Measurements from ENCODE around the gene CACNA2D3.

Gene CACNA2D3

DNA sequence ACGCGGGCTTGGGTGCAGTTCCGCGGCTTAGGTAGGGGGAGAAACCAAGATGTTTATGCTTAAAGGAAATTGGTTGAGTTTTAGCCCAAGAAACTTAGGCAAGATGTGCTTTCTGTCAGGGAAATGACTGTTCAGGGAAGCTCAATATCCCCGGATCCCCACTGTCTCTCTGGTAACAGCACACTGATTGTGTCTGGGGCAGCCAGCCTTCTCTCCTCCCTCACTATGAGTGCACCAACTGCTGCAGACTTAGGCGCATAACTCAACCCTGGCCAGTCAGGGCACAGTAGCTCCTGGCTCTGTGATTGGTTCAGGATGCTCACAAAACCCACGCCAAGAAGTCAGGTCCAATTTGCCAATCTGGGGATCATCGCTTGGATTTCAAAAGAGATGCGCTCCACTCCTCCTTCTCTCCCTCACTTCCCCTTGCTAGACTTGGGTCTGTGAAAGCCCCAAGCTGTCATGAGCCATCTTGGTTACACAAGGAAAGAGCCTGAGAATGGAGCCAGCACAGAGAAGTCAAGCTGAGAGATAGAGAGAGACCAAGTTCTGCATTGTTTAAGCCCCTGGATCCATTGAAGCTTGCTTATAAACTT, 42.5 kb upstream of the CACNA2D3 start:
- Histone ChIP-seq H4K20me1 (ENCODE audit: low read depth, low read length) (no peaks in the 10 kb centered on the region), H2AFZ (ENCODE audit: low read depth, low read length, severe bottlenecking) (no peak overlapping the region), H3K36me3 (ENCODE audit: low read length) (no peaks in the 10 kb centered on the region), H3K4me3 (ENCODE audit: insufficient read depth, low read length, poor library complexity, severe bottlenecking) (no peak overlapping the region), H3K27ac (ENCODE audit: low read depth, low read length) (no peak overlapping the region), H3K4me2 (ENCODE audit: low read depth, low read length, poor library complexity, severe bottlenecking) (no peak overlapping the region), H3K9me2 (replicated peaks; ENCODE audit: insufficient read depth, low read length) (no peaks in the 10 kb centered on the region), H3K9ac (ENCODE audit: low read length) (no peak overlapping the region), H3K27me3 (ENCODE audit: low read length) (no peaks in the 10 kb centered on the region), H3K79me2 (ENCODE audit: insufficient read depth, low read length) (no peaks in the 10 kb centered on the region), H3F3A (ENCODE audit: insufficient read depth) (no peaks in the 10 kb centered on the region), H3K9me3 (ENCODE audit: insufficient read depth, low read length) (no peaks in the 10 kb centered on the region)
- TF ChIP-seq, protein P1, sequence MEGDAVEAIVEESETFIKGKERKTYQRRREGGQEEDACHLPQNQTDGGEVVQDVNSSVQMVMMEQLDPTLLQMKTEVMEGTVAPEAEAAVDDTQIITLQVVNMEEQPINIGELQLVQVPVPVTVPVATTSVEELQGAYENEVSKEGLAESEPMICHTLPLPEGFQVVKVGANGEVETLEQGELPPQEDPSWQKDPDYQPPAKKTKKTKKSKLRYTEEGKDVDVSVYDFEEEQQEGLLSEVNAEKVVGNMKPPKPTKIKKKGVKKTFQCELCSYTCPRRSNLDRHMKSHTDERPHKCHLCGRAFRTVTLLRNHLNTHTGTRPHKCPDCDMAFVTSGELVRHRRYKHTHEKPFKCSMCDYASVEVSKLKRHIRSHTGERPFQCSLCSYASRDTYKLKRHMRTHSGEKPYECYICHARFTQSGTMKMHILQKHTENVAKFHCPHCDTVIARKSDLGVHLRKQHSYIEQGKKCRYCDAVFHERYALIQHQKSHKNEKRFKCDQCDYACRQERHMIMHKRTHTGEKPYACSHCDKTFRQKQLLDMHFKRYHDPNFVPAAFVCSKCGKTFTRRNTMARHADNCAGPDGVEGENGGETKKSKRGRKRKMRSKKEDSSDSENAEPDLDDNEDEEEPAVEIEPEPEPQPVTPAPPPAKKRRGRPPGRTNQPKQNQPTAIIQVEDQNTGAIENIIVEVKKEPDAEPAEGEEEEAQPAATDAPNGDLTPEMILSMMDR (IDR thresholded peaks at IDR 0.05; ENCODE audit: insufficient read depth, low read length, poor library complexity, severe bottlenecking): no peak
- no peak for TF ChIP-seq EZH2phosphoT487 (conservative IDR thresholded peaks at IDR 0.05; ENCODE audit: low read length)

DNA sequence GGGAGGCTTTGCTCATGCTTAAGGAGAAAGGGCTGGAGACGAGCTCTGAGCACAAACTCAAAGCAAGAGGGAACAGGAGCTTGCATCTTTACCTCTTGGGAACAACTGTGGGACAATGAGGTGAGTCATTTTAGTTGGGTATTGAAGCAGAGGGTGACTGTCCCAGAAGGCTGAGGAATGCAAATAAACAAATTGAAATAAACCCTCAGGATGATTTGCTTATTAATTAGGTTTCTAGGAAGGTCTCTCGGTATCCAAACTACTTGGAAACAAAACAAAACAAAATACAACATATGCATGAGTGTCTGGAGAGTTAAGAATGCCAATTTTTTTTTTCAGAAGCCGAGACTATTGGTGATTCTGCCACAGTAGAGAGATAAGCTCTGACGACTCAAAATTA, 38.4 kb upstream of the CACNA2D3 start:
- Histone ChIP-seq H3K4me2 (ENCODE audit: low read depth, low read length, poor library complexity, severe bottlenecking) (no peak overlapping the region), H3K9me2 (replicated peaks; ENCODE audit: insufficient read depth, low read length) (no peaks in the 10 kb centered on the region), H3K9me3 (ENCODE audit: insufficient read depth, low read length) (no peaks in the 10 kb centered on the region), H4K20me1 (ENCODE audit: low read depth, low read length) (no peaks in the 10 kb centered on the region), H3K36me3 (ENCODE audit: low read length) (no peaks in the 10 kb centered on the region), H2AFZ (ENCODE audit: low read depth, low read length, severe bottlenecking) (no peak overlapping the region), H3K79me2 (ENCODE audit: insufficient read depth, low read length) (no peaks in the 10 kb centered on the region), H3K9ac (ENCODE audit: low read length) (no peak overlapping the region), H3F3A (ENCODE audit: insufficient read depth) (no peaks in the 10 kb centered on the region), H3K27me3 (ENCODE audit: low read length) (no peaks in the 10 kb centered on the region), H3K4me3 (ENCODE audit: insufficient read depth, low read length, poor library complexity, severe bottlenecking) (no peak overlapping the region), H3K27ac (ENCODE audit: low read depth, low read length) (no peak overlapping the region)
- no peak for TF ChIP-seq EZH2phosphoT487 (conservative IDR thresholded peaks at IDR 0.05; ENCODE audit: low read length)
- TF ChIP-seq, protein P1 (IDR thresholded peaks at IDR 0.05; ENCODE audit: insufficient read depth, low read length, poor library complexity, severe bottlenecking): no peak

DNA sequence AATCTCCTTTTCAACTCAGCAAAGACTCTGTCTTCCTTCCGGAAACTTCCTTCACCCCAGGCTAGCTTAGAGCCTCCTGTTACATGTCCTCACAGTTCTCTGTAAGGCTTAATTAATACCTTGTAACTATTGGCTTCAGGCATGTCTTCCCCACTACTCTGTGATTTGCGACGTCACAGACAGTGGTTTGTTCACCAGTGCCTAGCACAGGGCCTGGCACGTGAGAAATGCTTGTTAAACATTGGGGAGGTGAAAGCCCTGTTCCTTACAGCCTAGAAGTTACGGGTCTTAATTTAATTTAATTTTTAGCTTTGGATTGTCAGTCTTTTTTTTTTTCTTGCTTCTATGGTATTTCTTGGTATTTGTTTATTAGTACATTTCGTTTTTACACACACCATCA, 36.4 kb upstream of the CACNA2D3 start:
- TF ChIP-seq EZH2phosphoT487 (conservative IDR thresholded peaks at IDR 0.05; ENCODE audit: low read length): no peak
- TF ChIP-seq, protein P1 (IDR thresholded peaks at IDR 0.05; ENCODE audit: insufficient read depth, low read length, poor library complexity, severe bottlenecking): no peak
- H3K4me2 ChIP-seq (ENCODE audit: low read depth, low read length, poor library complexity, severe bottlenecking): no peak overlapping the region
- H4K20me1 ChIP-seq (ENCODE audit: low read depth, low read length): no peaks in the 10 kb centered on the region
- H3K4me3 ChIP-seq (ENCODE audit: insufficient read depth, low read length, poor library complexity, severe bottlenecking): no peak overlapping the region
- no peaks in the 10 kb centered on the region for H3K79me2 ChIP-seq (ENCODE audit: insufficient read depth, low read length)
- H3F3A ChIP-seq (ENCODE audit: insufficient read depth): no peaks in the 10 kb centered on the region
- H3K9me2 ChIP-seq (replicated peaks; ENCODE audit: insufficient read depth, low read length): no peaks in the 10 kb centered on the region
- H3K27ac ChIP-seq (ENCODE audit: low read depth, low read length): no peak overlapping the region
- H3K9ac ChIP-seq (ENCODE audit: low read length): no peak overlapping the region
- H3K9me3 ChIP-seq (ENCODE audit: insufficient read depth, low read length): no peaks in the 10 kb centered on the region
- H3K36me3 ChIP-seq (ENCODE audit: low read length): no peaks in the 10 kb centered on the region
- no peak overlapping the region for H2AFZ ChIP-seq (ENCODE audit: low read depth, low read length, severe bottlenecking)
- H3K27me3 ChIP-seq (ENCODE audit: low read length): no peaks in the 10 kb centered on the region

Data from SU-DHL-6 (cell line).